ENCODE measurements around the gene DLK1. TPM values are rescaled to one million over a fixed set of nuclear protein-coding genes. Genes with fewer than 3 reads are reported as not detected.
A peak's percentile ranks its signal among the peaks of the same experiment; 100 is the strongest.

DLK1 gene
- total RNA-seq, 4 donors from 2014 or later, result 0.53 to 5.1 (median 3.5) TPM

- no peak overlapping the region for H3K27ac ChIP-seq
- no peak for ATAC-seq
- peaks cover 0 to 2% (median 0%) of the 10 kb centered on the region in 3 donors for H3K27me3 ChIP-seq
- H3K36me3 ChIP-seq, result no peaks in the 10 kb centered on the region
- peak in 1 of 2 donors; percentile 2 for DNase-seq
- peaks cover 12 to 16% of the 10 kb centered on the region in 2 donors for H3K4me1 ChIP-seq
- H3K4me3 ChIP-seq, result no peak overlapping the region
- intact Hi-C loops (cut with DNase I; ENCODE audit: low total_unique reads), result no loop called here
- in situ Hi-C loops (cut with MboI; ENCODE audit: low sequenced_read_pairs in 4 of 4), result no loop called here
- TF ChIP-seq, protein P1, sequence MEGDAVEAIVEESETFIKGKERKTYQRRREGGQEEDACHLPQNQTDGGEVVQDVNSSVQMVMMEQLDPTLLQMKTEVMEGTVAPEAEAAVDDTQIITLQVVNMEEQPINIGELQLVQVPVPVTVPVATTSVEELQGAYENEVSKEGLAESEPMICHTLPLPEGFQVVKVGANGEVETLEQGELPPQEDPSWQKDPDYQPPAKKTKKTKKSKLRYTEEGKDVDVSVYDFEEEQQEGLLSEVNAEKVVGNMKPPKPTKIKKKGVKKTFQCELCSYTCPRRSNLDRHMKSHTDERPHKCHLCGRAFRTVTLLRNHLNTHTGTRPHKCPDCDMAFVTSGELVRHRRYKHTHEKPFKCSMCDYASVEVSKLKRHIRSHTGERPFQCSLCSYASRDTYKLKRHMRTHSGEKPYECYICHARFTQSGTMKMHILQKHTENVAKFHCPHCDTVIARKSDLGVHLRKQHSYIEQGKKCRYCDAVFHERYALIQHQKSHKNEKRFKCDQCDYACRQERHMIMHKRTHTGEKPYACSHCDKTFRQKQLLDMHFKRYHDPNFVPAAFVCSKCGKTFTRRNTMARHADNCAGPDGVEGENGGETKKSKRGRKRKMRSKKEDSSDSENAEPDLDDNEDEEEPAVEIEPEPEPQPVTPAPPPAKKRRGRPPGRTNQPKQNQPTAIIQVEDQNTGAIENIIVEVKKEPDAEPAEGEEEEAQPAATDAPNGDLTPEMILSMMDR (IDR thresholded peaks at IDR 0.05 in 4 of 5, conservative IDR thresholded peaks at IDR 0.05 in 1 of 5), result no peak
- TF ChIP-seq POLR2A (IDR thresholded peaks at IDR 0.05), result no peak
- no peaks in the 10 kb centered on the region for H3K9me3 ChIP-seq
These were observed 53.6 kb downstream of the DLK1 start for GRCh38 chr14:100780246-100780645.

- Histone ChIP-seq H3K36me3 (no peaks in the 10 kb centered on the region), H3K27me3 (peaks cover 0 to 2% (median 0%) of the 10 kb centered on the region in 3 donors), H3K27ac (no peak overlapping the region), H3K9me3 (no peaks in the 10 kb centered on the region), H3K4me3 (no peak overlapping the region), H3K4me1 (peaks cover 12 to 16% of the 10 kb centered on the region in 2 donors)
- TF ChIP-seq, protein P1 (IDR thresholded peaks at IDR 0.05 in 4 of 5, conservative IDR thresholded peaks at IDR 0.05 in 1 of 5), result no peak
- TF ChIP-seq POLR2A (IDR thresholded peaks at IDR 0.05), result no peak
- intact Hi-C loops (cut with DNase I; ENCODE audit: low total_unique reads) (no loop called here), in situ Hi-C loops (cut with MboI; ENCODE audit: low sequenced_read_pairs in 4 of 4) (no loop called here)
- DNase-seq, result no peak
- no peak for ATAC-seq
These were observed 54.1 kb downstream of the DLK1 start for GRCh38 chr14:100780646-100781355.

GRCh38 chr14:100781952-100782351 is 55.3 kb downstream of the DLK1 start:
- peaks cover 0 to 2% (median 0%) of the 10 kb centered on the region in 3 donors for H3K27me3 ChIP-seq
- no peak for DNase-seq
- no peak overlapping the region for H3K27ac ChIP-seq
- in situ Hi-C loops (cut with MboI; ENCODE audit: low sequenced_read_pairs in 4 of 4) (no loop called here), intact Hi-C loops (cut with DNase I; ENCODE audit: low total_unique reads) (no loop called here)
- no peaks in the 10 kb centered on the region for H3K36me3 ChIP-seq
- H3K4me1 ChIP-seq, result peaks cover 12 to 16% of the 10 kb centered on the region in 2 donors
- no peaks in the 10 kb centered on the region for H3K9me3 ChIP-seq
- no peak for ATAC-seq
- TF ChIP-seq, protein P1 (IDR thresholded peaks at IDR 0.05 in 4 of 5, conservative IDR thresholded peaks at IDR 0.05 in 1 of 5), result no peak
- H3K4me3 ChIP-seq, result no peak overlapping the region

DNA sequence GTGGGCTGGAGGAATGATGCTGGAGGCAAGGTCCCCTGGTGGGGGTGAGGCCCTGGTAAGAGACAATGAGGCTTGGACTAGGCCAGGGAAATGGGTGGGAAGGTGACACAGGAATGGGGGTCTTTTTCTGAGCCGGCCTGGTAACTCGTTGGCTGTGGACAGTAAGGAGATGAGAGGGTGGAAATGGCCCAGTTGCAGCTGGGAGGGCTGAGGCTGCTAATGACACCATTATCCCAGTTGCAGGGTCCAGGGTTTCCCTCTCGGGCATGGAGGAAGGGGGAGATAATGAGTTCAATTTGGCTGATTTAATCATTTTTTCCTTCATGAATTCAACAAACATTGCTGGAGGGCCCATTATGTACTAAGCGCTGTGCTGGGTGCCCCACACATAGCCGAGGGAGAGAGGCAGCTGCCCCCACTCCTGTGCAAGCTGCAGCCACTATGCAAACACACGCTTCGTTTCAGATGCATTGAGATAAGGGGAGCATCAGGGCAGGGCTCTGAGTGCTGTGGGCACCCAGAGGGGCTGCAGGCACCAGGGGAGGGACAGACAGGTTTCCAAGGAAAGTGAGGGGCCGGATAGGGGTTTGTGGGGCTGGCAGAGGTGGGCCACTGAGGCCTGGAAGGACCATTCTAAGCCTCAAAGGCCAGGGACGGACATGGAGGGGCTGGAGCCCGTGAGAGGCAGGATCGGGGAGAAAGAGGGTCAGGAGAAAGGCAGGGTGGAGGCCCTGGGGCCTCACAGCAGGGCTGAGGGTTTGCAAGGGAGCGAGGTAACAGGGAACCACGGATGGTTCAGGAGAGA is 56.0 kb downstream of the DLK1 start:
- intact Hi-C loops (cut with DNase I; ENCODE audit: low total_unique reads) (no loop called here), in situ Hi-C loops (cut with MboI; ENCODE audit: low sequenced_read_pairs in 4 of 4) (no loop called here)
- DNase-seq, result peak in 1 of 2 donors; percentile 1
- Histone ChIP-seq H3K4me1 (peaks cover 7 to 9% of the 10 kb centered on the region in 2 donors), H3K36me3 (no peaks in the 10 kb centered on the region), H3K4me3 (no peak overlapping the region), H3K27me3 (peaks cover 0 to 2% (median 0%) of the 10 kb centered on the region in 3 donors), H3K27ac (no peak overlapping the region), H3K9me3 (no peaks in the 10 kb centered on the region)
- TF ChIP-seq, protein P1 (IDR thresholded peaks at IDR 0.05 in 4 of 5, conservative IDR thresholded peaks at IDR 0.05 in 1 of 5), result no peak
- TF ChIP-seq POLR2A (IDR thresholded peaks at IDR 0.05), result no peak
- no peak for ATAC-seq
